Suppressor macrophage treated with lipopolysaccharide for 1 hour (primary cell): Measurements from ENCODE around the gene TCF12.

Experiments used
- DNase-seq, 3 donors: peaks; one replicate each; pipeline ENCODE4 v3.0.0-alpha.2; 2020 to 2022

Gene TCF12

DNA sequence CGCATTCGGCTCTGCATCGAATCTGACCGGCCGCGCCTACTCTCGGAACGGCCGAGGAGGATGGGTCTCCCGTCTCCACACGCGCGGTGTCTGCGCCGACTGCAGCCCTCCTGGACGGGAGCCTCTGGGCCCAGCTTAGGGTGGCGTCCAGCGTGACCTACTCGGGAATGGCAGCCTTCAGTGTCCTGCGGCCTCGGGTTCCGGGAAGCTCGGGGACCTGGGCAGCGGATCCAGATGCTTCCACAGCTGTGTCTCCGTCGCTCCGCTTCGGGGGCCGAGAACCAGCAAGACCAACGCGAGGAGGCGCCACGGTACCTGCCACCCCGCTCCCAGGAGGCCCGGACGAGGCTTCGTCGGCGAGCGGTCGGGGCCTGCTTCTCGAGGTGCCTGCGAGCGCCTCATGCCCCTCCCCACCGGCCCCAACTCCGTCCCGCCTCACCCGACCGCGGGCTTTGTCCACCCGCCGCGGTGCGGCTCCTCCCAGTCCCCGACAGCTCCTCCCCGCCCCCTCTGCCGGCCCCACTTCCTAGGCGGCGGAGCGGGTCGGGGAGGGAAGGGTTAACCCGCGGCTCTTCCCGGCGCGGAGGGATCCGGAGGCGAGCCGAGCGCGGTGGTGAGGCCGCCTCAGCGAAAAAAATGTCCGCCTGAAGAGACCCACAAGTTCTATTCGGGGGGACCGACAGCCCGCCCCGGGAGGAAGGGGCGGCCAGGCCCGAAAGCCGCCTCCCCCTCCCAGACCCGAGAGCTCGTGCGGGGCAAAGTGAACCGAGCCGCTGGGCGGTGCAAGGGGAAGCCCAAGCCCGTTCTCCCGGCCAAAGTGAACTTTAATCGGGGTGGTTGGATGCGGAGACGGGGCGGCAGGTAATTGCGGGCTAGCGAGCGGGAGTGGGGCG is at the start of gene TCF12:
TCF12 (plus strand) TSS at position 599 of the 893 bp plus-strand sequence. CDS start 1,270 bp downstream, outside the sequence.
- DNase-seq = peak; percentile 93 to 98 (median 97)

DNA sequence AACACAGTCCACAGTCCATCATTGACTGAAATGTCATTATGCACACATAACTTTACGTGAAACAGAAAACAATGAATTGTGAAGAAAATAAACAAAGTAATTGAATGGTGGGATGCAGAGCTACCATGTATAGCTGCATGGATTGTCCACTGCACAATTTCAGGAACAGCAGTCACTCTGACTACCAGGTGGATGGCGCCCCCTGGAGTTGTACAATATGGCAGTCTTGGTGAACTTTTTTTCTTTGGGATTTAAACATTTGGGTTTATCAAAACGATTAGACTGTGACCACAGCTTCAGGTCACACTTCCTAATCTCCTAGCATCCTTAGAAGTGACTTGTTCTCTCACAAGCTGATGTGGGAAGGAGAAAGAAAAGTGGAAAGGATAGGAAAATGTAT is 48.9 kb upstream of the TCF12 start:
- peak; percentile 54 to 77 (median 65) for DNase-seq

DNA sequence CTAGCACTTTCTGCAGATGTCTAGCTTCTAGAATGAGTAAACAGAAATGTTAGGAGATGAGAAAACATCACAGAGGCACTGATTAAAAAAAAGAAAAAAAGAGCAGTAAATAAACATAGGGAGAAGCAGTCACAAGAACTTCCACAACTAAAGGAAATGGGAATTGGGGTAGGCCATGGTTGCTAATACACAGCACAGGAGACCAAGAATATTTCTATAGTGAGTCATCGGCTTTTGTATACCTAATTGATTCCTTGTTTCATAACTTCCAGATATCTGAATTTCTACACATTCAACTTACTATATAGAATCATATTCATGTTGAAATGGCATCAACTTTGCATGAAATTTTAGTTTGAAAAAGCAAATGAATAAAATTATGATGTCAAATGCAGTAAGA is 47.3 kb upstream of the TCF12 start:
- no peak for DNase-seq

DNA sequence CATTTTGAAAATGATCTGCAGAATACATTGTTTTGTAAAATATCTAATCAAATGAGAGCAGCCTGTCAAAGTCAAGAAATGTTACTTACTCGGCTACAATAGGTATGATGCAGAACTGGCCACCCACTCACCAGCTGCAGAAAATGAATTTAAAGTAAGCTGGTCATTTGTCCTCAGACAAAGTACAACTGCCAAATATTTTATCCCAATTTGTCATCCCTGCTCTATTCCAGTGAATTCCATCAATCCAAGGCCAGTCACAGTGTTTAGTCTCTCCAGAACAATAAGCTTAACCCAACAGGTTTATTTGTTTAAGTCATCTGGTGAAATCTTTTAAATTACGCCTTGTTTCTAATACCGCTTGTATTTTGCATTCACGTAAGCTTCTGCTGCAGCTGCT is 46.6 kb upstream of the TCF12 start:
- DNase-seq = no peak

DNA sequence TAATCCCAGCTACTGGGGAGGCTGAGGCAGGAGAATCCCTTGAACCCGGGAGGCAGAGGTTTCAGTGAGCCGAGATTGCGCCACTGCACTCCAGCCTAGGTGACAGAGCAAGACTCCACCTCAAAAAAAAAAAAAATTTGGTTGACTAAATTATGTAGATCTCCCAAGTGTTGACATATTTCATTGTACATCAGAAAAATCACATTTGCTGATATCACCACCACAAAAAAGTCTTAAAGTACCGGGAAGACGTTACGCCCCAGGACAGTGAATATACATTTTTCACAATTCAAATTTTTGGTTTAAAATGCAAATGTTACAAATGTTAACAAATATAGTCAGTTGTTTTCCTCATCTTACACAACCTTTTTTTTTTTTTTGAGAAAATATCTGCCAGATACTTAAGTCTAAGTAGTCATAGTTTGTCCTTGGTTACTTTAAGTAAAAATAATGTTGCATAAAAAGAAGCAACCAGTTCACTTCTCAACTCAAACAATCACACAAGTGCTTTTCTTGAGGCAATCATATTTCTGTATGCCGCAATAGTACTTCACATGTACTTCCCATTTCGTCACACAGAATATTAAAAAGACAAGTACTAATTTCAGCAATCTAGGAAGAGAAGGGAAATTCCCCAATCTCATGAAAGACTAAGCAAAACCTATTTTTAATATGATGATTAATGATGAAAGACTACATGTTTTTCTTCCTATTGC is 41.0 kb upstream of the TCF12 start:
- peak; percentile 72 to 97 (median 96) for DNase-seq

DNA sequence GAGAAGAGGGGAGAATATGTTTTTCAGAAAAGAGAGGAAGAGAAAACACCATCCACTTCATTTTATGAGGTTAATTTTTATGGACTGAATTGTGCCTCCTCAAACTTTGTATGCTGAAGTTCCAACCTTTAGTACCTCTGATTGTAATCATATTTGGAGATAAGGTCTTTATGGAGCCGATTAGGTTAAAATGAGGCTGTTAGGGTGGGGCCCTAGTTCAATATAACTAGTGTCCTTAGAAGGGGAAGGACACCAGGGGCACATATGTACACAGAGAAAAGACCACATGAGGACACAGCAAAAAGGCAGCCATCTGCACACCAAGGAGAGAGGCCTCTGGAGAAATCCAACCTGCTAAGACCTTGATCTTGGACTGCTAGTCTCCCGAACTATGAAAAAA is 38.9 kb upstream of the TCF12 start:
- no peak for DNase-seq

DNA sequence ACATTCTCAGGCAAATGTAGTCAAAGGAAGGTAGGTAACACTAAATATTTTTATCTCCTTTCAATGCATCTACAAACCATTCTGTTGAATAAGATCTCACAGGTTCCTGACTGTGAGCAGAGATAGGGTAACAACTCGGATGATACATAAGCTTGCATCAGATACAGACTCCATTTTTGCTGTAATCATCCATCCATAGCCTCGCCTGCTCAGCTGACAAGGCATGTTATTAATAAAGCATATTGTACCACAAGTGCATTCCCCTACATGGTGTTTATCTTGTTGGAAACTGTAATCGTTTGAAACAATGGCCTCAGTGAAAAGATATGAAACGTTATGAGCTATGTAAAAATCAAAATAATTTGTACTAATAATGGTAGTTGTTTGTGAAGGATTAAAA is 35.4 kb upstream of the TCF12 start:
- DNase-seq = no peak

DNA sequence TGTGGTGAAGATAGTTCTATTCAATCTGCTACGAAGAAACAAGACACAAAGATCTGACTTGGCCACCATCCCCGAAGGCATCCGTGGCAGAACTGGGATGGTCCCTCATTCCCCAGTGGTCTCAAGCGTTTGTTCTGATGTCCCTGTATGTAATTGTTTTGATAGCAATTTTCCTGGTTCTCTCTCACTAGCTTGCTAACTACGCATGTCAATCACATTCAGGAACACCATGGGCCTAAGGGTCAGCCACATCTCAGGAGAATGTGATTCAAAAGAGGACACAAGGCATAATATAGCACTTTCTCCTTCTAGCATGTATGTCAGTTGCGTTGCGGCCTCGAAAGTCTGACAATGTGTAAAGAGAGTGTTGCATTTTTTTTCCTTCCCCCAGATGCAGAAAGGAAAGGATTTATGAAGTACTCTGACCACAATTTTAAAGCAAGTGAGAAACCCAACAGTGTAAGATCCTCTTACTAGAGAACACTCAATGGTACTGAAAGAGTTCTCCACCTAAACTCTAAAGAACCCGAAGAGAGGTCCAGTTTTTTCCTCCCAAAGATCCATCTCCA is 32.0 kb upstream of the TCF12 start:
- DNase-seq = peak in 1 of 3 donors; percentile 14

DNA sequence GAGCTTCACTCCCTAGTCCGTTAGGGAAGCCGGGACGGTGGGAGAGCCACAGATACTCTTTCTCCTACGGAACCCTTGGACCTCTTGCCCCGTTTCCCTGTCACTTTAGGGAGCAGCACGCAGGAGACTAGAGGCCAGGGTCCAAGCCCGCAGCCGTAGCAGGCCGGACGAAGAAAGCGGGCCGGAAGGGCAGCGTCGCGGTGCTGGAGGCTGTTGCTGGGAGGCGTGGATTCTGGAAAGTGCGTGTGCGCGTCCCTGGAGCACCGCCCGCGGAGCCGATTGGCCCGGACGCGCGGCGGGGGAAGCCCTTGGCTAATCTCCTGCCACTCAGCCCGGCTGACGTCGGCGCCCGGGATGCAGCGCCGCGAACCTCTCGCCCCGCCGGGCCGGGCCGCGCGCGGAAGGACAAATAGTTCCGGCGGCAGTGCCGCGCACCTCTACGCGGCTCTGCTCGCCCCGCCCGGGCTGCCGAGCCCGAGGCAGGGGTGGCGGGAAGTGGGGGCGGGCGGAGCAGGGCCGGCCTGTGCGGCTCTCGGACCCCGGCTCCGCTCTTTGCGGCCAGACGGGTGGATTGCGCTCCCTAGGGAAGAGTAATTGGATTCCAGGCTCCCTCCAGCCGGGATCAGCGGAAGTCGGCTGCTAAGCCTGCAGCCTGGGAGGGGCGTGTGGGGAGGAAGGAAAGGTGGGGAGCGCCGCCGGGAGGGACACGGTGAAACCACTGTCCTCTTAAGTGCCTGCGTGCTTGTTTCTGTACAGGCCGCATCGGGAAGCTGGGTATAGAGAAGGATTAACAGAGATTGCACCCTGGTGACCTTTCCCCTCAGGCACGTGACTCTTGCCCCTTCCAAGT is 31.3 kb upstream of the TCF12 start:
- DNase-seq = peak; percentile 96 to 99 (median 98)

DNA sequence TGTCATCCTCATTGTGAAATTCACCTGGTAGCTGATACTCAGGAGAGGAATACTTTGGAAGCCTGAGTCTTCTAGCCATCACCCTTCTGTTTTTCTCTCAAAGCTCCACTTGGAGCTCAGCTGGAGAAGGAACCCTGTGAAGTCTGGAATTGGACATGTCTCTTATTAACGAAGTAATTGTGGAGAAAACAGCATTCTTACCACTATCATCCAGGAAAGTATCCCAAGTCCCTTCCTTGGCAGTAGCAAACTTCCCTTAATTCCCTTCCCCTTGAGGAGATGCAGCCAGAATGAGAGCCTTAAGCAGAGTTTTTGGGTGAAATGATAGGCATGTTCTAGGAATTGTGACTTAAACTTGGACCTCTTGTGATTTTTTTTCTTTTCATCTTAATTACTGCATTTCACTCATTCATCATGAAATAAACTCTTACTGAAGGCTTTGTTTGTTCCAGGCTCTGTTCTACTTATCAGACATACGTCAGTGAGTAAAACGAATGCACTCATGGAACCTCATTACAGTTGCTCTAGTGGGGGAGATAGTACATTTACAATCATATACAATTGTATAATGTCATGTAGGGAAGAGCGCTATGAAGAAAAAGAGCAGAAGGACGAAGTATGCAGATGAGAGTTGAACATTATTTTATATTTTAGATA is 30.5 kb upstream of the TCF12 start:
- DNase-seq = no peak

DNA sequence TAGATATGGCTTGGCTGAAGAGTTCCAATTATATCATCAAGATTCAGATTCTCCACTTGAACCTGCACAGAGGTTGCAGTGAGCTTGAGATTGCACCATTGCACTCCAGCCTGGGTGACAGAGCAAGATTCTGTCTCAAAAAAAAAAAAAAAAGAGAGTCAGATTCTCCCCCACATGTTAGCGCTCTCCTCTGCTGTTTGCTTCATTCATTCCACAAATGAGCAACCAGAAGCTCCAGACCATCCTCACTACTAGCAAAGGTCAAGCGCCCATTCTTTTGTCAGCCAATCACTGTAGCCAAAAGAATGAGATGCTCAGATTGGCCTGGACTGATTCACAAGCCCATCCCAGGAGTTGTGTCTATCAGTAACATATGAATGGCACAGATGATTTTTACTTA is 28.4 kb upstream of the TCF12 start:
- DNase-seq = no peak

DNA sequence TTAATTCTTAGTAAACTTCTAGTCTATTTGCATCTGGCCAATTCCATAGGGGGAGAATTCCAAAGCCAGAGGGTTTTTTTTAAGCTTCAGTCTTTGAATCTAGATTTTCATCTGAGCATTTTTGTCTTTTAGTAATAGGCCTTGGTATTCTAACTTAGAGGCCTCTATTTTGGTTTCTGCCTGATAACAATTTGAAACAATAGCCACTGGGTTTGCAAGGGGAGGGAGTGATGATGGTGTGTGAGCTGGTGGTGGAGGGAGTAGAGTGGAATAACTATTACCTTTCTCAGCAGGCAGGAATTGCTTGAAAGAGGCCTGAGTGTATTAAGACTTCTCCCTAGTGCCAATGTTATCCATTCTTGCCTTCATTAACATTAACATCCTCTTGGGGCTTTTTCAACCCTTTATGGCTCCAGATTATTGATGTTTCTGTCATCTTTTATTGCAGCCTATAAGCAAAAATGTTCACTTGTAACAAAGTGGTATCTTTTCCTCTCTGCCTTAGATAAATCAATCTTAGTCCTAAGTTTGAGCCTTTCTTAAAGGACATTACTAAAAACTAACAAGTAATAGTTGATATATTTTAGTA is 26.5 kb upstream of the TCF12 start:
- DNase-seq = no peak

DNA sequence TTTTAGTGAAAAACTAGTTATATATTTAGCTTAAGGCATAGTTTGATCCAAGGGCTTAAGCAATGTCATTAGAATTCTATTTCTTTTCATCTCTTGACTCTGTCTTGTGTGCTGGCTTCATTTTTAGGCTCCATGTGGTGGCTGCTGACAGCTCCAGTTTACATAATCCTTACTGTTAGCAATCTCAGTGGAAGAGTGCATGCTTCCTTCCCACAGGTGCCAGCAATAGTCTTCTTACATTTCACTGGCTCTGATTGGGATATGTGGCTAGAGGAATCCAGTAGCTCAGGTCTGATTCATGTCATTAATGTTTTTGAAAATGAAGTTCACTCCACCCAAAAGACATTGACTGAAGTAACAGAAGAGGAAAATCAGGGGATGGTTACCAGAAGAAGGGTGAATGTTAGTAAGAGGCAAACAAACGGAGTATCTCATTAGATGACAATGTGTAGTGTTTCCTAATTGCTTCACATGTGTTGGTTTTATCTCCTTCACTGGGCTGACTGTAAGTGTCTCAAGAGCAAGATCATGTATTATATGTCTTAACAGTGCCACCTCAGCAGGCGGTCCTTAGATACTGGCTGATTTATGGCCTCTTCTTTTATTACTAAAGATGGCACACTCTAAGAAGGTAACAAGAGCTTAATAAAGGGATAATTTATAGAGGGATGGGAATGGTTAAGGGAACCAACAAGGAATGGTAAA is 25.6 kb upstream of the TCF12 start:
- no peak for DNase-seq

DNA sequence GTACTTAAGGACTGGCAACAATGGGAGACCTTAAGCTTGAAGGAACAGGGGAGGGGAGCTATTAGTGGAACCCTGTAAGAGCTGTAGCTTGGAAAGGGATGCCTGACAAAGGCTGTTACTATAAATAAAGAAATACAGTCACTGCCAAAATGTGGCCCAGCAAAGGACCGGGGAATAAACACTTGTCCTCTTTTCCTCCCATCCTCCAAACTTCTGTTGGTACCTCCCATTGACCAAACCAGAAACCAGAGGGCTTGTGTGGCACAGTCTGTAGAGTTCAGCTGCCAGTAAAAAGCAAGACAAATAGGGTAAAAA is 25.1 kb upstream of the TCF12 start:
- DNase-seq = no peak

DNA sequence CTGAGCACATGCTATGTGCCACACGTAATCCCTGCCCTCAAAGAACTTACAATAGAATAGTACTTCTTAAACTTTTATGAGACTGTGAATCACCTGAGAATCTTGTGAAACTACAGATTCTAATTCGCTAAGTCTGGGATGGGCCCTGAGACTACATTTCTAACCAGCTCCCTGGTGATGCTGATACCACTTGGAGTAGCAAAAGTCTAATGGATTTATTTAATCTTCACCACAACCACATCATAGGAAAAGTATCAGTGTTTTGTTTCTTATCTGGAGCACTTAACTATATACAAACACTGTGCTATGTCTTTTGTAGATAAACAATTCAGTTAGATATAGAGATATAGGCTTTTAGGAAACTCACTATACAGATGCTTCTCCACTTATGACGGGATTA is 23.8 kb upstream of the TCF12 start:
- DNase-seq = no peak

DNA sequence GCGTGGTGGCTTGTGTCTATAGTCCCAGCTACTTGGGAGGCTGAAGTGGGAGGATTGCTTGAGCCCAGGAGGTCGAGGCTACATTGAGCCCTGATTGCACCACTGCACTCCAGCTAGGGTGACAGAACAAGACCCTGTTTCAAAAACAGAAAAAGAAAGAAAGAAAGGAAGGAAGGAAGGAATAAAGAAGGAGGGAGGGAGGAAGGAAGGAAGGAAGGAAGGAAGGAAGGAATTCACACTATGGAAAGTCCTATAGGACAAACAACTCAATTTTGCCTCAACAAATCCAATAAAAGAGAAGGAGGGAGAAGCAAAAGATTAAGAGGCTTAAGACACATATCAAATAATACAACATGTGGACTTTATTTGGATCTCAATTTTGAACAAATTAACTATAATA is 16.5 kb upstream of the TCF12 start:
- DNase-seq = no peak

DNA sequence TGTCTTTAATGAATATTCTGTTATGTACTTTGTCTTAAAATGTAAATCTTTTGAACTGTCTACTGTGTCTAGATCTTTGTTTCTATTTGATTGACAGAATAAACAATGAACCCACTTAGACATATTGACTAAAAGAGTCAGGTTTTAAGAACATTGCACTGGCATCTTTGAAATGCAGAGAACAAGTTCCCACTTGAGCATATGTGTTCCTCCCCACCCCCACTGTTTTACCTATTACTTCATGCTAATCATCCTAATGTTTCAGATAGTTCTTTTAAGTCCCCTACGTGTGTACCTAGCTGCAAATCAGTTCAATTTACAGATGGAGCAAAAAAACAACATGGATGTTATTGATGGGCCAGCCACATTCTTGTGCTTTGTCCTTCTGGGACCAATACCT is 11.7 kb upstream of the TCF12 start:
- DNase-seq = no peak

DNA sequence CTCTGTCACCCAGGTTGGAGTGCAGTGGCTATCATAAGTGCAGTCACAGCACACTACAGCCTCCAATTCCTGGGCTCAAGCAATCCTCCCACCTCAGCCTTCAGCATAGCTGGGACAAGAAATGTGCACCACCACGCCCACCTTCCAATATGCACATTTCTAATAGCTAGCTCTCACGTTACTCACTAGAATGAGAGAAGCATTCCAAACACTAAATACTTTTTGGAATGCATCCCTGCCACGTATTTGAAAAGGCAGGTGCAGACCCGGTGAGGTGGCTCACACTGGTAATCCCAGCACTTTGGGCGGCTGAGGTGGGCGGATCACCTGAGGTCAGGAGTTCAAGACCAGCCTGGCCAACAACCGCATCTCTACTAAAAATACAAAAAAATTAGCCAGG is 7.6 kb upstream of the TCF12 start:
- DNase-seq = no peak

DNA sequence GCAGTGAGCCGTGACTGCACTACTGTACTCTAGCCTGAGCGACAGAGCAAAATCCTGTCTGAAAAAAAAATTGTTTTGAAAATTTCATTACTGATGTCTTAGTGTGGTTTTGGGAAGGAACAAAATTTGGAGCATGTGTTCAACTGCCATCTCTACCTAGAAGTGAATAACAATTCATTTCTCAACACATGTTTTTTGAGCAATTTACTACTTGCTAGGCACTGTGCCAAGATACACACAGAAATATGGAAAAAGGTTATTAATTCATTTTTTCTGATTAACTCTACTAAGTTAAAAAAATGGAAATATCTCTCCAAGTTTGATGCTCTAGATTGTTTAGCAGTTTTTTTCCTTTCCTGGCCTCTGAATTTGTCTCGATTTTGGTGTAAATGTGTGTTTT is 5.2 kb upstream of the TCF12 start:
- DNase-seq = no peak

DNA sequence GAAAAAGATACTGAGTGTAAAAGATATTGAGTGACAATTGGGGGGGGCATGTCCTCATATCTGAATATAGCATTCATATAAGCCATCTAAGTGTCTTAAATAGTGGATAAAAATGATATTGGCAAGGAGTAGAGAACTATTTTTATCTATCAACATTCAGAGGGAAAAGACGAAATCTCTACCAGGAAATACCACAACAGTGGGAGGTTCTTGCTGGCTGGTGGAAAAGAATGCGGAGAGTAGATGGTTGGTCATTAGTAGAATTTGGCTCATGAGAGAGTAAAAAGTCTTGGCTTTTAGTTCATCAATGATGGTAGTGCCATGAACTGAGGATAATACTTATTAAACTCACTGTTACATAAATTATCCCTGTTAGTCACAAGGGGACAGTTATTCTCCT is 4.8 kb upstream of the TCF12 start:
- DNase-seq = no peak

DNA sequence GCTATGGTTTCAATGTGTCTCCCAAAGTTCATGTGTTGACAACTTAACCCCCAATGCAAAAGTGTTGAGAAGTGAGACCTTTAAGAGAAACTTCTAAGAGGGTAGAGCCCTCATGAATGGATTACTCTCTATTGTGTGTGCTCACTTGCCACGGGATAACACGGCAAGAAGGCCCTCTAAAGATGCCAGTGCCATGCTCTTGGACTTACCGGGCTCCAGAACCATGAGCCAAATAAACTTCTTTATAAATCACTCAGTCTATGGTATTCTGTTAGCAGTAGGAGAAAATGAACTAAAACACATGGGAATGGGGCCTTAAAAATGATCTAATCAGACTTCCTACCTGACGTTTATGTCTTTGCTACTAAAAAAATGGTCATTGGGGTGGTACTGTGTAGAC is 2.6 kb upstream of the TCF12 start:
- DNase-seq = no peak
